GM23338 (cell line): ENCODE measurements around the gene ARHGEF17. TPM values are rescaled to one million over a fixed set of nuclear protein-coding genes. Genes with fewer than 3 reads are reported as not detected.

Experiments used
- ATAC-seq: fragments of 200-7000 bp; cut with Tn5 transposase; 3 replicates; pipeline ENCODE4 v1.9.1; 2020
- DNase-seq: peaks from one replicate; pipeline ENCODE4 v3.0.0-alpha.2; 2015; ENCODE audit warnings: low spot score
- H2AFZ ChIP-seq: fragments of 200-600 bp; sonication (generic); 2 replicates; pipeline ENCODE4 v1.8.0; 2016; ENCODE audit warnings: antibody characterized with exemption, mild to moderate bottlenecking, moderate library complexity
- H3F3A ChIP-seq: fragments of 200-600 bp; sonication (generic); replicated peaks from 2 replicates; pipeline ENCODE4 v1.8.0; 2017; ENCODE audit warnings: antibody characterized with exemption, mixed run types, low read depth
- H3K27ac ChIP-seq: fragments of 200-600 bp; sonication (generic); 2 replicates; pipeline ENCODE4 v1.6.1; 2016; ENCODE audit warnings: low read depth
- H3K27me3 ChIP-seq: fragments of 200-600 bp; sonication (generic); 2 replicates; pipeline ENCODE4 v1.8.0; 2016; ENCODE audit warnings: mild to moderate bottlenecking, mixed run types, moderate library complexity; ENCODE audit not compliant: insufficient read depth
- H3K36me3 ChIP-seq: fragments of 200-600 bp; sonication (generic); 2 replicates; pipeline ENCODE4 v1.8.0; 2016; ENCODE audit warnings: mild to moderate bottlenecking; ENCODE audit not compliant: insufficient read depth
- H3K4me1 ChIP-seq: fragments of 200-600 bp; sonication (generic); 2 replicates; pipeline ENCODE4 v1.8.0; 2016; ENCODE audit warnings: mild to moderate bottlenecking, moderate library complexity; ENCODE audit not compliant: insufficient read depth
- H3K4me2 ChIP-seq: fragments of 200-600 bp; sonication (generic); 2 replicates; pipeline ENCODE4 v1.7.1; 2017; ENCODE audit warnings: mixed run types
- H3K4me3 ChIP-seq: fragments of 200-600 bp; sonication (generic); 2 replicates; pipeline ENCODE4 v1.6.1; 2016; ENCODE audit warnings: mixed run types
- H3K79me2 ChIP-seq: fragments of 200-600 bp; sonication (generic); replicated peaks from 2 replicates; pipeline ENCODE4 v1.8.0; 2017; ENCODE audit warnings: mild to moderate bottlenecking; ENCODE audit not compliant: insufficient read depth
- H3K9me2 ChIP-seq: fragments of 200-600 bp; sonication (generic); 2 replicates; pipeline ENCODE4 v1.8.0; 2017; ENCODE audit not compliant: insufficient read depth
- H4K20me1 ChIP-seq: fragments of 200-600 bp; sonication (generic); replicated peaks from 2 replicates; pipeline ENCODE4 v1.8.0; 2017; ENCODE audit warnings: mild to moderate bottlenecking; ENCODE audit not compliant: insufficient read depth
- H3K27ac Mint-ChIP-seq: 2 replicates; pipeline ENCODE4 v1.8.0; 2020; ENCODE audit warnings: inconsistent platforms, mild to moderate bottlenecking, moderate library complexity, mixed read lengths
- H3K27me3 Mint-ChIP-seq: 3 replicates; pipeline ENCODE4 v1.8.0; 2022; ENCODE audit warnings: low read depth, mild to moderate bottlenecking, moderate library complexity, mixed read lengths, inconsistent platforms; ENCODE audit not compliant: insufficient read depth, poor library complexity
- H3K36me3 Mint-ChIP-seq: 3 replicates; pipeline ENCODE4 v1.8.0; 2021; ENCODE audit warnings: low read depth, mild to moderate bottlenecking, inconsistent platforms, moderate library complexity, mixed read lengths
- H3K4me1 Mint-ChIP-seq: 3 replicates; pipeline ENCODE4 v1.8.0; 2020; ENCODE audit warnings: mild to moderate bottlenecking, inconsistent platforms, mixed read lengths
- H3K4me3 Mint-ChIP-seq: 3 replicates; pipeline ENCODE4 v1.8.0; 2021; ENCODE audit warnings: moderate library complexity, mild to moderate bottlenecking, inconsistent platforms, mixed read lengths
- H3K9me3 Mint-ChIP-seq: 3 replicates; pipeline ENCODE4 v1.8.0; 2020; ENCODE audit warnings: moderate library complexity, mild to moderate bottlenecking, inconsistent platforms, mixed read lengths
- CREB1 ChIP-seq: fragments of 250-450 bp; sonication (Bioruptor Pico); IDR thresholded peaks from 2 replicates; pipeline ENCODE4 v1.5.0; 2020; ENCODE audit warnings: low read depth, mild to moderate bottlenecking, moderate library complexity
- CTCF ChIP-seq, 2 experiments: fragments of 200-600 bp in 1 of 2; sonication (generic) in 1 of 2; conservative IDR thresholded peaks; 2 replicates each; pipeline versions ENCODE4 v1.5.1 to v1.6.1; 2016 to 2017; ENCODE audit warnings: antibody characterized with exemption in 2 of 2, low read depth in 2 of 2, mild to moderate bottlenecking in 2 of 2, moderate library complexity in 1 of 2
- EZH2phosphoT487 ChIP-seq: fragments of 200-600 bp; sonication (generic); IDR thresholded peaks from one replicate; pipeline ENCODE4 v1.8.1; 2018; ENCODE audit warnings: antibody characterized with exemption; ENCODE audit not compliant: unreplicated experiment
- JUNB ChIP-seq: IDR thresholded peaks from one replicate; pipeline ENCODE4 v1.6.1; 2016; ENCODE audit warnings: antibody characterized with exemption; ENCODE audit not compliant: unreplicated experiment
- NANOG ChIP-seq: IDR thresholded peaks from 2 replicates; pipeline ENCODE4 v1.6.1; 2016; ENCODE audit warnings: antibody characterized with exemption, borderline replicate concordance
- ZNF331 ChIP-seq: fragments of 250-450 bp; sonication (Bioruptor Pico); IDR thresholded peaks from 2 replicates; pipeline ENCODE4 v1.5.0; 2020; ENCODE audit warnings: low read depth, mild to moderate bottlenecking, moderate library complexity
- ZNF462 ChIP-seq: fragments of 250-450 bp; sonication (Bioruptor Pico); IDR thresholded peaks from 2 replicates; pipeline ENCODE4 v1.5.0; 2020; ENCODE audit warnings: mild to moderate bottlenecking, moderate library complexity
- polyA plus RNA-seq: library from polyadenylated mRNA; unstranded; fragments of >200 nt; fragmentation: Nextera tagmentation; extraction: Ambion mirVana; gene quantifications from 2 replicates; pipeline ENCODE4 v1.2.1, GENCODE V29; 2016
- total RNA-seq: library from RNA; depleted of rRNA; stranded (reverse); fragments of >200 nt; shearing (Covaris generic); gene quantifications from 2 replicates; pipeline ENCODE4 v1.2.3, GENCODE V29; 2014
- TF ChIP-seq, protein P1 (sequence below): IDR thresholded peaks from 2 replicates; pipeline ENCODE4 v1.6.1; 2016; ENCODE audit warnings: antibody characterized with exemption

ARHGEF17 gene
- total and polyA plus RNA-seq, 2 experiments from 2014 or later = 2.9 to 15.0 TPM

DNA sequence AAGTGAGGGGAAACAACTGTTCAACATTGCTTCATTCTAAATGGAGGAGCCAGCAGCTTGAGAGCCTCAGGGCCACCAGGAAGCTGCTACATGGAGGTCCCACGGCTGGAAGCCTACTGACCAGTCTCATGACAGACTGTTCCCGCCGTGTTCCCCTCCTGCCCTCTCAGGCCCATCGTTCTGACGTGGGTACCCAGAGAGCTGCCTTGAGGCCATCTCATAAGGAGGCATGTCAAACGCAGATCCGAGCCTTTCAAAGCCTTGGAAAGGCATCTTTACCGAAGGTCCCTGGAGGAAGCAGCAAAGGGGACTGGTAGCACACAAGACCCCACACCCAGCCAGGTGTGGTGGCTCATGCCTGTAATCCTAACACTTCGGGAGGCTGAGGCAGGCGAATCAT, 8.3 kb upstream of the ARHGEF17 start:
- Mint-ChIP-seq H3K9me3 (no peaks in the 10 kb centered on the region), H3K27me3 (peaks cover 19% of the 10 kb centered on the region), H3K4me3 (no peak overlapping the region), H3K4me1 (peaks cover 5% of the 10 kb centered on the region; the same call in 2 of the 3 replicates), H3K27ac (no peak overlapping the region), H3K36me3 (no peaks in the 10 kb centered on the region)
- ATAC-seq (no peak), DNase-seq (no peak)
- Histone ChIP-seq H3K4me1 (no peaks in the 10 kb centered on the region), H2AFZ (no peak overlapping the region), H3K79me2 (no peaks in the 10 kb centered on the region), H3K9me2 (no peaks in the 10 kb centered on the region), H3K36me3 (no peaks in the 10 kb centered on the region), H3K4me2 (no peak overlapping the region), H3K27me3 (peaks cover 5% of the 10 kb centered on the region; the same call in 1 of the 2 replicates), H4K20me1 (0 out of 2 replicates have a peak, but pooled peaks cover 4% of the 10 kb centered on the region), H3K27ac (no peak overlapping the region), H3K4me3 (no peak overlapping the region), H3F3A (no peaks in the 10 kb centered on the region)
- TF ChIP-seq ZNF331 (CRISPR knock-in tag) = no peak

GRCh38 chr11:73306069-73306841, 1.8 kb upstream of the ARHGEF17 start:
- Histone ChIP-seq H3F3A (no peaks in the 10 kb centered on the region), H3K27me3 (peaks cover 26% of the 10 kb centered on the region), H3K4me3 (peak overlapping the region; percentile 89), H3K27ac (no peak overlapping the region), H3K4me1 (peaks cover 7% of the 10 kb centered on the region), H4K20me1 (peaks cover 13% of the 10 kb centered on the region; the same call in 1 of the 2 replicates), H2AFZ (peak overlapping the region; percentile 38), H3K4me2 (peak overlapping the region; percentile 74), H3K9me2 (no peaks in the 10 kb centered on the region), H3K79me2 (0 out of 2 replicates have a peak, but pooled peaks cover 5% of the 10 kb centered on the region), H3K36me3 (no peaks in the 10 kb centered on the region)
- DNase-seq = peak; percentile 59
- Mint-ChIP-seq H3K4me1 (peaks cover 14% of the 10 kb centered on the region), H3K9me3 (no peaks in the 10 kb centered on the region), H3K4me3 (peak overlapping the region; percentile 69; the same call in 2 of the 3 replicates), H3K27ac (no peak overlapping the region), H3K27me3 (peaks cover 32% of the 10 kb centered on the region), H3K36me3 (no peaks in the 10 kb centered on the region; the same call in 2 of the 3 replicates)
- ATAC-seq = no peak; the same call in 2 of the 3 replicates
- TF ChIP-seq CREB1 (CRISPR knock-in tag) (no peak), ZNF462 (CRISPR knock-in tag) (no peak), CTCF (conservative IDR thresholded peaks at IDR 0.05; ENCODE audit: low read depth in 2 of 2) (peak; percentile 10 to 28; a peak in 2 of 4 replicates), JUNB (no peak), NANOG (no peak), EZH2phosphoT487 (no peak)
- TF ChIP-seq, protein P1, sequence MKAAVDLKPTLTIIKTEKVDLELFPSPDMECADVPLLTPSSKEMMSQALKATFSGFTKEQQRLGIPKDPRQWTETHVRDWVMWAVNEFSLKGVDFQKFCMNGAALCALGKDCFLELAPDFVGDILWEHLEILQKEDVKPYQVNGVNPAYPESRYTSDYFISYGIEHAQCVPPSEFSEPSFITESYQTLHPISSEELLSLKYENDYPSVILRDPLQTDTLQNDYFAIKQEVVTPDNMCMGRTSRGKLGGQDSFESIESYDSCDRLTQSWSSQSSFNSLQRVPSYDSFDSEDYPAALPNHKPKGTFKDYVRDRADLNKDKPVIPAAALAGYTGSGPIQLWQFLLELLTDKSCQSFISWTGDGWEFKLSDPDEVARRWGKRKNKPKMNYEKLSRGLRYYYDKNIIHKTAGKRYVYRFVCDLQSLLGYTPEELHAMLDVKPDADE = no peak
